Astrocyte (in vitro differentiated cells and primary cell): ENCODE data around the gene PTPRQ. TPM values are rescaled to one million over a fixed set of nuclear protein-coding genes. Genes with fewer than 3 reads are reported as not detected.

Experiments used
- DNase-seq: peaks from one replicate; pipeline ENCODE4 v3.0.0-alpha.2; 2010; ENCODE audit warnings: low read depth
- FAIRE-seq: peaks from 2 replicates; lab custom pipeline; 2011; peaks lifted over from hg19 to GRCh38; lab: Jason Lieb, UNC
- H2AFZ ChIP-seq: 2 replicates; pipeline ENCODE4 v1.6.0; 2012; ENCODE audit warnings: low read depth, low read length, inconsistent platforms
- H3K27ac ChIP-seq: 2 replicates; pipeline ENCODE4 v1.5.1; 2011; ENCODE audit warnings: low read depth, low read length, inconsistent platforms
- H3K27me3 ChIP-seq: 2 replicates; pipeline ENCODE4 v1.6.0; 2011; ENCODE audit warnings: low read length, inconsistent platforms; ENCODE audit not compliant: insufficient read depth
- H3K36me3 ChIP-seq: 2 replicates; pipeline ENCODE4 v1.5.1; 2011; ENCODE audit warnings: low read length, inconsistent platforms; ENCODE audit not compliant: insufficient read depth
- H3K4me1 ChIP-seq: 2 replicates; pipeline ENCODE4 v1.5.1; 2011; ENCODE audit warnings: low read length, inconsistent platforms; ENCODE audit not compliant: insufficient read depth
- H3K4me2 ChIP-seq: 2 replicates; pipeline ENCODE4 v1.6.0; 2012; ENCODE audit warnings: low read length, inconsistent platforms
- H3K4me3 ChIP-seq: 2 replicates; pipeline ENCODE4 v1.5.1; 2011; ENCODE audit warnings: low read depth, mild to moderate bottlenecking, low read length, inconsistent platforms; ENCODE audit not compliant: insufficient read depth
- H3K79me2 ChIP-seq: 2 replicates; pipeline ENCODE4 v1.6.0; 2012; ENCODE audit warnings: mild to moderate bottlenecking, low read length, inconsistent platforms; ENCODE audit not compliant: insufficient read depth
- H3K9ac ChIP-seq: 2 replicates; pipeline ENCODE4 v1.6.0; 2012; ENCODE audit warnings: mild to moderate bottlenecking, low read length, inconsistent platforms
- H3K9me3 ChIP-seq: 2 replicates; pipeline ENCODE4 v1.5.1; 2012; ENCODE audit warnings: low read depth, mild to moderate bottlenecking, low read length, inconsistent platforms; ENCODE audit not compliant: insufficient read depth
- H4K20me1 ChIP-seq: 2 replicates; pipeline ENCODE4 v1.6.0; 2012; ENCODE audit warnings: low read length, inconsistent platforms; ENCODE audit not compliant: insufficient read depth
- H3K27ac Mint-ChIP-seq: one replicate; pipeline ENCODE4 v1.8.0; 2021; ENCODE audit warnings: mild to moderate bottlenecking, mixed read lengths; ENCODE audit not compliant: unreplicated experiment
- H3K27me3 Mint-ChIP-seq: one replicate; pipeline ENCODE4 v1.8.0; 2021; ENCODE audit warnings: low read depth, mixed read lengths; ENCODE audit not compliant: unreplicated experiment
- H3K36me3 Mint-ChIP-seq: one replicate; pipeline ENCODE4 v1.8.0; 2021; ENCODE audit warnings: low read depth, mixed read lengths; ENCODE audit not compliant: unreplicated experiment
- H3K4me1 Mint-ChIP-seq: one replicate; pipeline ENCODE4 v1.8.0; 2021; ENCODE audit warnings: low read depth, mixed read lengths; ENCODE audit not compliant: unreplicated experiment
- H3K4me3 Mint-ChIP-seq: one replicate; pipeline ENCODE4 v1.8.0; 2021; ENCODE audit warnings: mild to moderate bottlenecking, moderate library complexity, mixed read lengths; ENCODE audit not compliant: unreplicated experiment
- H3K9me3 Mint-ChIP-seq: one replicate; pipeline ENCODE4 v1.8.0; 2021; ENCODE audit warnings: mild to moderate bottlenecking, mixed read lengths; ENCODE audit not compliant: unreplicated experiment
- EZH2 ChIP-seq: IDR thresholded peaks from 2 replicates; pipeline ENCODE4 v1.6.1; 2012; ENCODE audit warnings: mild to moderate bottlenecking, low read length, inconsistent platforms; ENCODE audit not compliant: insufficient read depth
- total RNA-seq: library from RNA; stranded (reverse); gene quantifications from 2 replicates; pipeline ENCODE4 v1.2.1, GENCODE V29; 2021
- TF ChIP-seq, protein P1 (sequence below): IDR thresholded peaks from 2 replicates; pipeline ENCODE4 v1.5.1; 2011; ENCODE audit warnings: low read depth, mild to moderate bottlenecking, inconsistent platforms, low read length, moderate library complexity; ENCODE audit not compliant: insufficient read depth

Gene PTPRQ
- total RNA-seq, 1 donor from 2014 or later: 0.18 TPM

- no peak overlapping the region for H2AFZ ChIP-seq
- no peaks in the 10 kb centered on the region for H3K79me2 ChIP-seq
- H3K4me3 Mint-ChIP-seq: no peak overlapping the region
- no peaks in the 10 kb centered on the region for H3K27me3 ChIP-seq
- no peak overlapping the region for H3K4me2 ChIP-seq
- H4K20me1 ChIP-seq: no peaks in the 10 kb centered on the region
- no peak overlapping the region for H3K27ac ChIP-seq
- no peaks in the 10 kb centered on the region for H3K36me3 Mint-ChIP-seq
- H3K4me1 ChIP-seq: no peaks in the 10 kb centered on the region
- DNase-seq: no peak
- no peaks in the 10 kb centered on the region for H3K9me3 Mint-ChIP-seq
- no peak for FAIRE-seq
- no peak overlapping the region for H3K27ac Mint-ChIP-seq
- no peak overlapping the region for H3K9ac ChIP-seq
- H3K9me3 ChIP-seq: no peaks in the 10 kb centered on the region
- TF ChIP-seq, protein P1, sequence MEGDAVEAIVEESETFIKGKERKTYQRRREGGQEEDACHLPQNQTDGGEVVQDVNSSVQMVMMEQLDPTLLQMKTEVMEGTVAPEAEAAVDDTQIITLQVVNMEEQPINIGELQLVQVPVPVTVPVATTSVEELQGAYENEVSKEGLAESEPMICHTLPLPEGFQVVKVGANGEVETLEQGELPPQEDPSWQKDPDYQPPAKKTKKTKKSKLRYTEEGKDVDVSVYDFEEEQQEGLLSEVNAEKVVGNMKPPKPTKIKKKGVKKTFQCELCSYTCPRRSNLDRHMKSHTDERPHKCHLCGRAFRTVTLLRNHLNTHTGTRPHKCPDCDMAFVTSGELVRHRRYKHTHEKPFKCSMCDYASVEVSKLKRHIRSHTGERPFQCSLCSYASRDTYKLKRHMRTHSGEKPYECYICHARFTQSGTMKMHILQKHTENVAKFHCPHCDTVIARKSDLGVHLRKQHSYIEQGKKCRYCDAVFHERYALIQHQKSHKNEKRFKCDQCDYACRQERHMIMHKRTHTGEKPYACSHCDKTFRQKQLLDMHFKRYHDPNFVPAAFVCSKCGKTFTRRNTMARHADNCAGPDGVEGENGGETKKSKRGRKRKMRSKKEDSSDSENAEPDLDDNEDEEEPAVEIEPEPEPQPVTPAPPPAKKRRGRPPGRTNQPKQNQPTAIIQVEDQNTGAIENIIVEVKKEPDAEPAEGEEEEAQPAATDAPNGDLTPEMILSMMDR: no peak
- TF ChIP-seq EZH2: no peak
- no peaks in the 10 kb centered on the region for H3K27me3 Mint-ChIP-seq
- peaks cover 4% of the 10 kb centered on the region for H3K4me1 Mint-ChIP-seq
- no peaks in the 10 kb centered on the region for H3K36me3 ChIP-seq
- H3K4me3 ChIP-seq: no peak overlapping the region
Measured at GRCh38 chr12:80539029-80539428, 95.0 kb downstream of the PTPRQ start.

- Histone ChIP-seq H3K9ac (no peak overlapping the region), H3K27me3 (no peaks in the 10 kb centered on the region), H3K4me1 (peaks cover 20% of the 10 kb centered on the region), H3K27ac (no peak overlapping the region), H3K36me3 (no peaks in the 10 kb centered on the region), H3K4me3 (no peak overlapping the region), H3K9me3 (no peaks in the 10 kb centered on the region), H4K20me1 (no peaks in the 10 kb centered on the region), H2AFZ (no peak overlapping the region), H3K4me2 (no peak overlapping the region), H3K79me2 (no peaks in the 10 kb centered on the region)
- Mint-ChIP-seq H3K4me3 (no peak overlapping the region), H3K27me3 (no peaks in the 10 kb centered on the region), H3K4me1 (peaks cover 13% of the 10 kb centered on the region), H3K9me3 (no peaks in the 10 kb centered on the region), H3K27ac (no peak overlapping the region), H3K36me3 (no peaks in the 10 kb centered on the region)
- DNase-seq (no peak), FAIRE-seq (no peak)
- no peak for TF ChIP-seq EZH2
- TF ChIP-seq, protein P1: no peak
Measured at GRCh38 chr12:80549298-80549697, 105.3 kb downstream of the PTPRQ start.

GRCh38 chr12:80551897-80552296 is 107.9 kb downstream of the PTPRQ start:
- no peaks in the 10 kb centered on the region for H3K36me3 Mint-ChIP-seq
- peak; percentile 97 for FAIRE-seq
- no peaks in the 10 kb centered on the region for H3K9me3 Mint-ChIP-seq
- Histone ChIP-seq H2AFZ (no peak overlapping the region), H3K79me2 (no peaks in the 10 kb centered on the region), H3K27ac (peak overlapping the region; percentile 47), H3K36me3 (no peaks in the 10 kb centered on the region), H3K9ac (no peak overlapping the region), H3K4me3 (no peak overlapping the region), H3K27me3 (no peaks in the 10 kb centered on the region), H3K4me1 (peaks cover 27% of the 10 kb centered on the region), H3K4me2 (peak overlapping the region; percentile 43), H3K9me3 (no peaks in the 10 kb centered on the region), H4K20me1 (no peaks in the 10 kb centered on the region)
- H3K27me3 Mint-ChIP-seq: no peaks in the 10 kb centered on the region
- peaks cover 18% of the 10 kb centered on the region for H3K4me1 Mint-ChIP-seq
- no peak overlapping the region for H3K4me3 Mint-ChIP-seq
- H3K27ac Mint-ChIP-seq: no peak overlapping the region
- TF ChIP-seq EZH2: no peak
- TF ChIP-seq, protein P1: no peak
- peak; percentile 98 for DNase-seq
